Retinal pigment epithelial cell (primary cell): ENCODE results near the gene SPINT1.

ENCODE experiments used
- DNase-seq: peaks from one replicate; pipeline ENCODE4 v3.0.0-alpha.2; 2010; ENCODE audit warnings: low read depth
- H3K4me3 ChIP-seq: 2 replicates; pipeline ENCODE4 v1.5.1; 2011; ENCODE audit warnings: mild to moderate bottlenecking, low read length, control low read depth, moderate library complexity
- TF ChIP-seq, protein P1 (sequence below): conservative IDR thresholded peaks from 2 replicates; pipeline ENCODE4 v1.5.1; 2011; ENCODE audit warnings: low read depth, low read length, control low read depth, inconsistent platforms

The SPINT1 gene

GRCh38 chr15:40881351-40881750, 37.5 kb downstream of the SPINT1 start:
- DNase-seq, result no peak

DNA sequence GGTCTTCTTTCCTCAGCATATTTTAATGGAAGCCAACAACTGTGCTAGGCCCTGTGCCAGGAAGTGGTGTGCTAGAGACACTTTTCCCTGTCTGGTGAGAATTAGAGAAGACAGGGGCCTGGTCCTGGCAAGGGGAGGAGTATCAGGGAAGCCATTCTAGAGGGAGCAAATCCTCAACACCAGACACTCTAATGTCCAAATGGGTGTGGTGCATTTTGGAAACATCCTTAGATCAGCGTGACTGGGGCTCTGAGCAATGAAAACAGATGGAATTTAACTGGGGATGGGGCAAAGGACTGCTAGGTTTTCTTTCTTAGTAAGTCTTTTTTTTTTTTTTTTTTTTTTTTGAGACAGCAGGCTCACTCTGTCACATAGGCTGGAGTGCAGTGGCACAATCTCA, 42.7 kb downstream of the SPINT1 start:
- TF ChIP-seq, protein P1, sequence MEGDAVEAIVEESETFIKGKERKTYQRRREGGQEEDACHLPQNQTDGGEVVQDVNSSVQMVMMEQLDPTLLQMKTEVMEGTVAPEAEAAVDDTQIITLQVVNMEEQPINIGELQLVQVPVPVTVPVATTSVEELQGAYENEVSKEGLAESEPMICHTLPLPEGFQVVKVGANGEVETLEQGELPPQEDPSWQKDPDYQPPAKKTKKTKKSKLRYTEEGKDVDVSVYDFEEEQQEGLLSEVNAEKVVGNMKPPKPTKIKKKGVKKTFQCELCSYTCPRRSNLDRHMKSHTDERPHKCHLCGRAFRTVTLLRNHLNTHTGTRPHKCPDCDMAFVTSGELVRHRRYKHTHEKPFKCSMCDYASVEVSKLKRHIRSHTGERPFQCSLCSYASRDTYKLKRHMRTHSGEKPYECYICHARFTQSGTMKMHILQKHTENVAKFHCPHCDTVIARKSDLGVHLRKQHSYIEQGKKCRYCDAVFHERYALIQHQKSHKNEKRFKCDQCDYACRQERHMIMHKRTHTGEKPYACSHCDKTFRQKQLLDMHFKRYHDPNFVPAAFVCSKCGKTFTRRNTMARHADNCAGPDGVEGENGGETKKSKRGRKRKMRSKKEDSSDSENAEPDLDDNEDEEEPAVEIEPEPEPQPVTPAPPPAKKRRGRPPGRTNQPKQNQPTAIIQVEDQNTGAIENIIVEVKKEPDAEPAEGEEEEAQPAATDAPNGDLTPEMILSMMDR, result no peak
- no peak for DNase-seq
- H3K4me3 ChIP-seq, result no peak overlapping the region

More at GRCh38 chr15:40881351-40881750, 37.5 kb downstream of the SPINT1 start:
- H3K4me3 ChIP-seq, result no peak overlapping the region
- TF ChIP-seq, protein P1, result no peak

GRCh38 chr15:40889112-40889511, 45.3 kb downstream of the SPINT1 start:
- DNase-seq, result no peak
- no peak overlapping the region for H3K4me3 ChIP-seq
- TF ChIP-seq, protein P1, result no peak

GRCh38 chr15:40891138-40891537, 47.3 kb downstream of the SPINT1 start:
- no peak for DNase-seq
- TF ChIP-seq, protein P1, result no peak

GRCh38 chr15:40891810-40892446, 48.1 kb downstream of the SPINT1 start:
- TF ChIP-seq, protein P1, result peak; percentile 80
- DNase-seq, result no peak
- H3K4me3 ChIP-seq, result no peak overlapping the region

More at GRCh38 chr15:40891138-40891537, 47.3 kb downstream of the SPINT1 start:
- H3K4me3 ChIP-seq, result no peak overlapping the region

DNA sequence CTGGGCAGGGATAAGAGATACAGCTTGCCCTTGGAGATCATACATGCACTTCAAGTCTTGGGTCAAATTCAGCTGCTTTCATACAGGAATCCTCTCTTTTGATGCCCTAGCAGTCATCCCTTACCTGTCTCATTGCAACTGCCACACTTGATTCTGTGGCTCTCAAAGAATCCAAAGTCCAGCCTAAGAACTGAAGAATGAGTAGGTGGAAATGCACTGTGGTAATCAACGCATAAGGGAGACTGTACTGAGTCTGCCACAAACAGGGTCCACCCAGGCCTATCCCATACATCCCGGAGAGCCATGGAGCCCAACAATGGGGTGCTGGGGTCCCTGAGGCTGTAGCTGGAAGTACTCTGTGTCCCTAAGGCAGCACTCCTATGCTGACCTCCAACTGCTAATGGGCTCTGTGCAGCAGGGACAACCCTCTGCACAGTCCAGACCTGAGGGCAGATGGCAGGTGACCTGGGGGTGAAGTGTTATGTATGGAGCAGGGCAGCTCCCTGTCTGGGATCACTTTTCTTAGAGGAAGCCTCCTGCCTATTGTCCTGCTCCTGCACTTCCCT, 48.7 kb downstream of the SPINT1 start:
- DNase-seq, result no peak
- TF ChIP-seq, protein P1, result no peak
- H3K4me3 ChIP-seq, result no peak overlapping the region
